K562 (cell line): ENCODE data around the gene KIAA0319L. TPM values are rescaled to one million over a fixed set of nuclear protein-coding genes. Genes with fewer than 3 reads are reported as not detected.

Experiments
- ATAC-seq: fragments of 200-7000 bp; cut with Tn5 transposase; 3 replicates; pipeline ENCODE4 v1.9.1; 2020; ENCODE audit warnings: moderate library complexity
- BruUV-seq: library from RNA; stranded (reverse); fragments of 400-500 nt; replicated peaks from 2 replicates; lab custom pipeline; 2021; lab: Mats Ljungman, UMichigan
- CTCF ChIA-PET: fragments of 300-600 bp; formaldehyde crosslinking; extraction: SDS; loops from one replicate; lab custom pipeline; 2021; ENCODE audit warnings: low intra/inter-chr PET ratio; lab: Yijun Ruan, JAX
- POLR2A ChIA-PET: fragments of 300-600, 350-650 bp; sonication (Branson Sonifier 250); formaldehyde crosslinking; extraction: SDS; loops from one replicate; lab custom pipeline; 2021; ENCODE audit warnings: antibody characterized with exemption, inconsistent platforms; lab: Yijun Ruan, JAX
- DNase-seq, 4 experiments: peaks; one replicate each; pipeline versions ENCODE4 v3.0.0 to v3.0.0-alpha.2; 2011 to 2018; ENCODE audit warnings: low spot score in 3 of 4, mixed read lengths in 3 of 4; ENCODE audit errors: extremely low read depth in 1 of 4
- FAIRE-seq: peaks from 2 replicates; lab custom pipeline; 2011; peaks lifted over from hg19 to GRCh38; lab: Jason Lieb, UNC
- H2AFZ ChIP-seq: 2 replicates; pipeline ENCODE4 v1.6.0; 2011; ENCODE audit warnings: low read depth, low read length, control low read depth, inconsistent platforms
- H3K27ac ChIP-seq: fragments of 200-600 bp; 3 replicates; pipeline ENCODE4 v1.8.0; 2011; ENCODE audit warnings: low read depth, mild to moderate bottlenecking, control low read depth, inconsistent platforms, low read length, moderate library complexity, mixed read lengths; ENCODE audit errors: extremely low read depth
- H3K27me3 ChIP-seq, 2 experiments: fragments of 300-600 bp in 1 of 2; 2 replicates in 1 of 2; 3 replicates in 1 of 2; pipeline versions ENCODE4 v1.6.0 to v1.8.0; 2011; ENCODE audit warnings: inconsistent platforms in 2 of 2, low read length in 2 of 2, mild to moderate bottlenecking in 1 of 2, mixed read lengths in 1 of 2, moderate library complexity in 1 of 2; ENCODE audit not compliant: control insufficient read depth in 2 of 2, insufficient read depth in 2 of 2
- H3K36me3 ChIP-seq: fragments of 300-600 bp; 3 replicates; pipeline ENCODE4 v1.8.0; 2011; ENCODE audit warnings: mild to moderate bottlenecking, low read length, inconsistent platforms; ENCODE audit not compliant: control insufficient read depth, insufficient read depth
- H3K4me1 ChIP-seq, 2 experiments: fragments of 200-600 bp in 1 of 2; replicated peaks in 1 of 2; 2 replicates in 1 of 2; 3 replicates in 1 of 2; pipeline versions ENCODE4 v1.5.1 to v1.8.0; 2011; ENCODE audit warnings: inconsistent platforms in 2 of 2, low read length in 2 of 2, mild to moderate bottlenecking in 1 of 2, mixed read lengths in 1 of 2, moderate library complexity in 1 of 2; ENCODE audit not compliant: control insufficient read depth in 2 of 2, insufficient read depth in 2 of 2
- H3K4me2 ChIP-seq: 2 replicates; pipeline ENCODE4 v1.6.1; 2011; ENCODE audit warnings: low read length, control low read depth, inconsistent platforms, mixed read lengths; ENCODE audit not compliant: insufficient read depth
- H3K4me3 ChIP-seq: fragments of 200-600 bp; sonication (generic), shearing (Covaris generic); 2 replicates; pipeline ENCODE4 v1.5.1; 2016; ENCODE audit warnings: control low read depth, inconsistent platforms
- H3K79me2 ChIP-seq: fragments of 200-600 bp; 3 replicates; pipeline ENCODE4 v1.8.0; 2011; ENCODE audit warnings: low read length, inconsistent platforms; ENCODE audit not compliant: control insufficient read depth, insufficient read depth
- H3K9ac ChIP-seq, 2 experiments: 2 replicates each; pipeline versions ENCODE4 v1.6.0 to v1.6.1; 2011; ENCODE audit warnings: low read depth in 2 of 2, low read length in 2 of 2, control low read depth in 1 of 2, inconsistent platforms in 1 of 2, mild to moderate bottlenecking in 1 of 2, mixed read lengths in 1 of 2; ENCODE audit not compliant: insufficient read depth in 1 of 2
- H3K9me1 ChIP-seq: one replicate; pipeline ENCODE4 v1.6.0; 2011; ENCODE audit warnings: inconsistent platforms, mild to moderate bottlenecking, low read length, moderate library complexity; ENCODE audit not compliant: control insufficient read depth, insufficient read depth
- H3K9me3 ChIP-seq: replicated peaks from 2 replicates; pipeline ENCODE4 v1.5.1; 2011; ENCODE audit warnings: low read depth, low read length, inconsistent platforms; ENCODE audit not compliant: control insufficient read depth, insufficient read depth
- H4K20me1 ChIP-seq: replicated peaks from 2 replicates; pipeline ENCODE4 v1.6.1; 2011; ENCODE audit warnings: low read length, inconsistent platforms, mixed read lengths; ENCODE audit not compliant: control insufficient read depth, insufficient read depth
- KHSRP ChIP-seq: fragments of 450-650 bp; IDR thresholded peaks from 2 replicates; pipeline ENCODE4 v1.6.1; 2017
- KLF13 ChIP-seq: fragments of 450-650 bp; IDR thresholded peaks from 2 replicates; pipeline ENCODE4 v1.6.1; 2016; ENCODE audit warnings: missing genetic modification characterization, low read depth, mild to moderate bottlenecking, missing compliant biosample characterization, moderate library complexity, borderline replicate concordance
- LCOR ChIP-seq: sonication (generic); formaldehyde crosslinking; IDR thresholded peaks from 2 replicates; pipeline ENCODE4 v1.8.0; 2022; ENCODE audit warnings: mild to moderate bottlenecking, missing genetic modification reagents
- MCM5 ChIP-seq: fragments of 450-650 bp; IDR thresholded peaks from 2 replicates; pipeline ENCODE4 v1.6.1; 2016; ENCODE audit warnings: low read depth
- MTA3 ChIP-seq: fragments of 450-650 bp; formaldehyde crosslinking; IDR thresholded peaks from 2 replicates; pipeline ENCODE4 v1.6.1; 2017; ENCODE audit warnings: mild to moderate bottlenecking, borderline replicate concordance
- MYBL2 ChIP-seq, 2 experiments: fragments of 450-650 bp in 1 of 2; sonication (generic) in 1 of 2; formaldehyde crosslinking in 1 of 2; IDR thresholded peaks; 2 replicates each; pipeline versions ENCODE4 v1.6.1 to v1.8.1; 2017 to 2022; ENCODE audit warnings: borderline replicate concordance in 1 of 2, inconsistent platforms in 1 of 2, low read depth in 1 of 2, mild to moderate bottlenecking in 1 of 2, missing genetic modification reagents in 1 of 2, moderate library complexity in 1 of 2
- RBM25 ChIP-seq: fragments of 200-400 bp; formaldehyde crosslinking; IDR thresholded peaks from 2 replicates; pipeline ENCODE4 v1.6.1; 2018; ENCODE audit warnings: low read length, low read depth, moderate library complexity; ENCODE audit not compliant: severe bottlenecking
- RFX5 ChIP-seq: IDR thresholded peaks from 2 replicates; pipeline ENCODE4 v1.6.1; 2011; ENCODE audit warnings: low read depth, mild to moderate bottlenecking, improper control_type of control experiment, low read length
- SPI1 ChIP-seq: IDR thresholded peaks from 2 replicates; pipeline ENCODE4 v1.6.1; 2011; ENCODE audit warnings: low read depth, low read length, control low read depth, borderline replicate concordance
- TCFL5 ChIP-seq: fragments of 250-450 bp; sonication (Bioruptor Pico); conservative IDR thresholded peaks from 2 replicates; pipeline ENCODE4 v1.6.1; 2021; ENCODE audit warnings: mild to moderate bottlenecking, moderate library complexity, matching md5 sums
- ZNF174 ChIP-seq: fragments of 250-450 bp; sonication (Bioruptor Pico); IDR thresholded peaks from 2 replicates; pipeline ENCODE4 v1.4.0; 2020; ENCODE audit warnings: mild to moderate bottlenecking
- ZNF184 ChIP-seq: sonication (generic); formaldehyde crosslinking; IDR thresholded peaks from 2 replicates; pipeline ENCODE4 v1.5.0; 2020; ENCODE audit warnings: missing genetic modification reagents
- ZNF253 ChIP-seq: fragments of 250-450 bp; sonication (Bioruptor Pico); conservative IDR thresholded peaks from 2 replicates; pipeline ENCODE4 v1.6.1; 2021; ENCODE audit warnings: mild to moderate bottlenecking
- ZNF507 ChIP-seq: conservative IDR thresholded peaks from 2 replicates; pipeline ENCODE4 v1.6.1; 2017; ENCODE audit warnings: missing genetic modification characterization, missing compliant biosample characterization
- WGBS: fragments of 100-300 bp; shearing (Covaris generic); methylation state at CpG from one replicate; pipeline ENCODE4 v1.1.6; 2016; ENCODE audit warnings: low coverage, mixed read lengths; ENCODE audit not compliant: insufficient coverage; ENCODE audit errors: missing lambda C conversion rate; 5-methylcytosine and 5-hydroxymethylcytosine counted together
- in situ Hi-C: fragments of 300-500 bp; cut with MboI; formaldehyde crosslinking; loops from 4 replicates; pipeline ENCODE4 v1.15.0; 2018; ENCODE audit warnings: inconsistent platforms, mixed read lengths
- intact Hi-C: fragments of 100-400 bp; cut with micrococcal nuclease; formaldehyde crosslinking; loops from 2 replicates; pipeline ENCODE4 v1.14.2; 2022
- polyA plus RNA-seq, 8 experiments: library from polyadenylated mRNA; depleted of rRNA in 4 of 8; stranded (reverse) in 5 of 8; unstranded in 3 of 8; fragments of >200 nt; fragmentation: Nextera tagmentation in 2 of 8; fragmentation: Illumina TruSeq in 1 of 8; extraction: Ambion mirVana in 2 of 8; extraction: Trizol in 1 of 8; gene quantifications; 2 replicates each; pipeline versions ENCODE4 v1.2.1 to v1.2.3, GENCODE V29; 2011 to 2014; ENCODE audit warnings: inconsistent platforms in 1 of 8, missing spikeins in 1 of 8
- total RNA-seq, 7 experiments: library from RNA; depleted of rRNA in 6 of 7; stranded (reverse); fragments of >200 nt in 6 of 7; fragmentation: Illumina TruSeq in 2 of 7; extraction: Trizol in 2 of 7; gene quantifications; 2 replicates each; pipeline versions ENCODE4 v1.2.1 to v1.2.3, GENCODE V29; 2011 to 2021; ENCODE audit warnings: low replicate concordance in 1 of 7

KIAA0319L gene
- total and polyA plus RNA-seq, 9 of the 15 experiments (the other 6 are each of a cell fraction or from before 2014, with no cell fraction given), result 2.4 to 51.7 (median 27.4) TPM

DNA sequence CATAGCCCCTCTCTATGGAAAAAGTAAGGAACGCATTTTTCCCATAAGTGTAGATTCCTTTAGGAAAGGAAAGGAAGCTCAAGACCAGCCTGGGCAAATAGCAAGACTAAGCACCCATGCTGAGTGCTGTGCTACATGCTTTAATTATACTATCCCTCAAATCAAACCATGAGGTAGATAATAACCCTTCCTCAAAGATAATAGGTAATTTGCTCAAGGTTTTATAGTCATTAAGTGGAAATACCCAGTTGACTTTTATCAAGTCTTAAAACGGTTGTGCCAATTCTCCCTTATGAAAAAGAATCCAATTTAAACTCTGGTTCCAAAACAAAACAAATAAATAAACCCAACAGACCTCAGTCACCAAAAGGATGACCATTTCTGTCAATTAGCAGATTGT is 3.4 kb downstream of the KIAA0319L start:
- intact Hi-C loops, result no loop called here
- H3K9ac ChIP-seq, result no peak overlapping the region
- no peak overlapping the region for H3K4me3 ChIP-seq
- no peak overlapping the region for H2AFZ ChIP-seq
- BruUV-seq, result no TSS peak
- peaks cover 45% of the 10 kb centered on the region for H3K36me3 ChIP-seq
- no peak overlapping the region for H3K27ac ChIP-seq
- H4K20me1 ChIP-seq, result 0 out of 2 replicates have a peak, but pooled peaks cover 4% of the 10 kb centered on the region
- WGBS, result 74% methylated on average over 2 of the region's 2 CpGs
- FAIRE-seq, result no peak
- in situ Hi-C loops, result no loop called here
- no peak overlapping the region for H3K4me2 ChIP-seq
- peaks cover 19 to 22% of the 10 kb centered on the region in 2 experiments for H3K4me1 ChIP-seq
- peaks cover 44% of the 10 kb centered on the region for H3K79me2 ChIP-seq
- no peak for ATAC-seq
- POLR2A ChIA-PET, result interaction anchor here (0.8 to 0.9 kb wide), 2 partner anchors 16 to 50 kb away, joined by 3 read pairs; no protein-coding TSS in a partner anchor
- no peaks in the 10 kb centered on the region for H3K9me3 ChIP-seq
- no peaks in the 10 kb centered on the region for H3K9me1 ChIP-seq
- DNase-seq, result no peak
- H3K27me3 ChIP-seq, result no peaks in the 10 kb centered on the region
- TF ChIP-seq MCM5, result no peak
- TF ChIP-seq, all 486 proteins: peak for 0
- CTCF ChIA-PET, result interaction anchor here (0.7 kb wide), 1 partner anchor 133 kb away, joined by 5 read pairs; no protein-coding TSS in a partner anchor

DNA sequence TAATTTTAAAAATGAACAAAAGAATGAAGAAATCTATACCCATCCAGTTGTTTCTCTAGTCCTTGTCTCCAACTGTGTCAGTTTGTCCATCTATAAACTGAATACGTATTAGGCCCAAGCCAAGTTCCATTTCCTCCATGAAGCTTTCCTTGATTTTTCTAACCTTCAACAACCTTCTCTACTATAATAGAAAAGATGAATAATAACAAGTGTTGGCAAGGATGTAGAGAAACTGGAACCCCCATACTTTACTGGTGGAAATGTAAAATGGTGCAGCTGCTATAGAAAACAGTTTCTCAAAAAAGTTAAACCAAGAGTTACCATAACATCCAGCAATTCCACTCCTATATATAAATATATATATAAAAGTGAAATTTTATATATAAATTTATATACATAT is 10.6 kb downstream of the KIAA0319L start:
- Histone ChIP-seq H4K20me1 (no peaks in the 10 kb centered on the region), H3K9me3 (no peaks in the 10 kb centered on the region), H3K27ac (no peak overlapping the region), H3K4me3 (no peak overlapping the region), H3K79me2 (peaks cover 23% of the 10 kb centered on the region; the same call in 2 of the 3 replicates), H3K9ac (no peak overlapping the region), H3K4me1 (no peaks in the 10 kb centered on the region; a peak in 1 of 5 replicates), H2AFZ (no peak overlapping the region), H3K27me3 (no peaks in the 10 kb centered on the region), H3K4me2 (no peak overlapping the region), H3K9me1 (no peaks in the 10 kb centered on the region), H3K36me3 (peaks cover 55% of the 10 kb centered on the region)
- ChIA-PET POLR2A (no interaction called here), CTCF (interaction anchor here (5.1 kb wide), 1 partner anchor 95 kb away, joined by 40 read pairs; no protein-coding TSS in a partner anchor)
- WGBS, result 95% methylated on average over 1 of the region's 1 CpG
- ATAC-seq (no peak), DNase-seq (no peak), FAIRE-seq (no peak)
- intact Hi-C loops, result loop anchor here (5.0 kb wide), 1 partner anchor 44 kb away; no protein-coding TSS in a partner anchor
- in situ Hi-C loops, result loop anchor here (10.0 kb wide), 1 partner anchor 352 kb away; the partner anchor contains the start of gene SFPQ
- TF ChIP-seq KLF13 (tag) (no peak), MYBL2 (IDR thresholded peaks at IDR 0.05; ENCODE audit: low read depth) (no peak), MYBL2 (CRISPR knock-in tag; IDR thresholded peaks at IDR 0.05; ENCODE audit: borderline replicate concordance) (no peak), ZNF184 (0 out of 2 replicates have a peak, but pooled peaks have one; percentile 51), LCOR (CRISPR knock-in tag) (no peak), RFX5 (no peak), ZNF174 (CRISPR knock-in tag) (no peak), RBM25 (peak; percentile 42), MTA3 (no peak), ZNF253 (CRISPR knock-in tag) (no peak), TCFL5 (CRISPR knock-in tag) (no peak), ZNF507 (tag) (no peak), SPI1 (no peak), KHSRP (no peak)
- BruUV-seq, result no TSS peak
